NCI-H446 treated with DMSO at 0.1 percent for 48 hours (cell line): ENCODE measurements around the gene FFAR1.

Experiments
- DNase-seq: peaks from one replicate; lab custom pipeline; 2025; lab: John Stamatoyannopoulos, UW

The FFAR1 gene

GRCh38 chr19:35347171-35347929, at the start of gene FFAR1:
Gene FFAR1, plus strand, starts transcription at chr19:35347902. Its CDS starts 3,650 bp downstream, at chr19:35351552.
- DNase-seq, result no peak

- no peak for DNase-seq
Observed at GRCh38 chr19:35297922-35298321, 49.8 kb upstream of the FFAR1 start.

- DNase-seq, result no peak
Observed at GRCh38 chr19:35298561-35298972, 49.1 kb upstream of the FFAR1 start.

GRCh38 chr19:35299523-35300338, 48.0 kb upstream of the FFAR1 start:
- no peak for DNase-seq

DNA sequence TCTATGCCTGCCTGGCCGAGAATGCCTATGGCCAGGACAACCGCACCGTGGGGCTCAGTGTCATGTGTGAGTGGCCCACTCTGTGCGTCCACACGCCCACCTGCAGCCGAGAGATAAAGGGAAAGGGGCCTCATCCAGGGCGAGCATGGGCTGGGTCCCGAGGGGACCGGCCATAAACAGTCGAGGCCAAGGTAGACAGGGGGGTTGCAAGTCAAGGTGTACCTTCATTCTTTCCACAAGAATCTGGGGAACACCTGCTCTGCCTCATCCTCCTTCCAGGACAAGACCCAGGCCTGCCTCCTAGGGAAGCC, 47.4 kb upstream of the FFAR1 start:
- DNase-seq, result no peak

- DNase-seq, result no peak
Observed at GRCh38 chr19:35301961-35302360, 45.7 kb upstream of the FFAR1 start.

DNA sequence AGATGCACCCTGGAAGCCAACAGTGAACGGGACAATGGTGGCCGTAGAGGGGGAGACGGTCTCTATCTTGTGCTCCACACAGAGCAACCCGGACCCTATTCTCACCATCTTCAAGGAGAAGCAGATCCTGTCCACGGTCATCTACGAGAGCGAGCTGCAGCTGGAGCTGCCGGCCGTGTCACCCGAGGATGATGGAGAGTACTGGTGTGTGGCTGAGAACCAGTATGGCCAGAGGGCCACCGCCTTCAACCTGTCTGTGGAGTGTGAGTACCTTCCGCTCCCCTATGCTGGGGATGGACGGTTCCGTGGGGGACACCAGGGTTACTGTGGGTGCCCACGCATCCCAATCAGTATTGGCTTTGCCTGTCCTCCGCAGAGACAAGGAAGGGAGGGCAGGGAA, 45.3 kb upstream of the FFAR1 start:
- DNase-seq, result no peak

DNA sequence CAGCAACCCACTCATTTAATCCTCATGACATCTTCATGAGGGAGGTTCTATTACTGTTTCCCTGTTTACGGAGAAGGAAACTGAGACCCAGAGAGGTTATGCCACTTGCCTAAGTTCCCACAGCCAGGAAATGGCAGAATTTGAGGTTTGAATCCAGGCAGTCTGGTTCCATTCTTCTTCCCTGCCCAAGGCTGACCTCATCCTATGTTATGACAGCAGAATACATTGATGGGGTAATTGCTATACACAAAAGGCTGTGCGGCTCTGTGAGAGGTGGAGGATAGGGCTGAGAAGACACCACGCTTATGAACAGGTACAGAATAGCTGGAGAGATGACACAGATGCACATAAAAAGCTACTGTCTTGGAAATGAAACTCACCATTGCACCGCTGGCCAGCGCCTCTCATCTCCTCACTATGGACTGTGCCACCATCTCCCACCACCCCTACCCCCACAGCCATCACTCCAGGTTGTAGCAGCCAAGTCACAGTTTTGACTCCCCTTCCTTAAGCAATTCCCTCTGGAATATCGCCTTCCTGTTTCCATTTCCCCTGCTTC, 44.3 kb upstream of the FFAR1 start:
- no peak for DNase-seq

- no peak for DNase-seq
Observed at GRCh38 chr19:35304036-35304435, 43.7 kb upstream of the FFAR1 start.

DNA sequence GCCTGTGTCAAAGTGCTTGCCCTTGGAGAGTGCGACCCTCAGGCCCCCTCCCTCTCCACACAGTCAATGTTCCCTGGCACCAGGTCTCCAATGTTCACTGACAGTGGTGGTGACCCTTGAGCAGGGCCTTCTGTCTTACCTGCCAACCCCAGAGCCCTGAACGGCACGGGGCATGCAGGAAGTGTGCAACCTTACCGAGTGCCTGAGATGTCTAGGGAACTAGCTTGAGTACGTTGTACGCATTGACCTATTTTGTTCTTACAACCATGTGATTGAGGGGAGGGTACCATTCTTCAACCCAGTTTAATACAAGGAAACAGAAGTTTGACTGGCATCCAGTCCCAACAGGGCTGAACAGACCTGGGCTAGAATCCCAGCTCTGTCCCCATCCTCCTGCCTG, 42.5 kb upstream of the FFAR1 start:
- no peak for DNase-seq

DNA sequence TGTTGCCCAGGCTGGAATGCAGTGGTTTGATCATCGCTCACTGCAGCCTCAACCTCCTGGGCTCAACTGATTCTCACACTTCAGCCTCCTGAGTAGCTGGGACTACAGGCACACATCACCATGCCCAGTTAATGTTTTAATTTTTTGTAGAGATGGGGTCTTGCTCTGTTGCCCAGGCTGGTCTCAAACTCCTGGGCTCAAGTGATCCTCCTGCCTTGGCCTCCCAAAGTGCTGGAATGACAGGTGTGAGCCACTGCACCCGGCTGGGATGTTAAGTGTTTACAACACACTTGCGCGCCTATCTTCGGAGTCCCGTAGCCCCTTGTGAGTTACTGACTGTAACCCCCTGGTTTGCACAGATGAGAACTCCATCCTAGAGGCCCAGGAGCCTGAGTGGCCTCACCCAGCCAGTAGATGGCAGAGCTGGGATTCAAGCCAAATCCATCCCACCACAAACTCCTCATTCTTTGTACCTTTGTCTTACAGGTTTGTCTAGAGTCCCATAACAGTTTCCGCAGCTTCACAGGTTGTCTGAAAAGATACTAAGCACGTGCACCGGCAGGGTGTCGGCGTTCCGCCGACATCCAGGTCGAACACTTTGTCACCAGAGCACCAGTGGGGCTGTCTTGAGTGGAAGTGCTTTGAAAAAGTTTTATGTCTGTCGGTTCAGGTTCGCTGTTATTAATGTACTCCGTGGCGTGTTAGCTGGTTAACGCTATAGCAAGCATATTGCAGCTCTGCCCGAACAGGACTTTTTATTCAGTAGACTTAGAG, 41.0 kb upstream of the FFAR1 start:
- DNase-seq, result no peak

DNA sequence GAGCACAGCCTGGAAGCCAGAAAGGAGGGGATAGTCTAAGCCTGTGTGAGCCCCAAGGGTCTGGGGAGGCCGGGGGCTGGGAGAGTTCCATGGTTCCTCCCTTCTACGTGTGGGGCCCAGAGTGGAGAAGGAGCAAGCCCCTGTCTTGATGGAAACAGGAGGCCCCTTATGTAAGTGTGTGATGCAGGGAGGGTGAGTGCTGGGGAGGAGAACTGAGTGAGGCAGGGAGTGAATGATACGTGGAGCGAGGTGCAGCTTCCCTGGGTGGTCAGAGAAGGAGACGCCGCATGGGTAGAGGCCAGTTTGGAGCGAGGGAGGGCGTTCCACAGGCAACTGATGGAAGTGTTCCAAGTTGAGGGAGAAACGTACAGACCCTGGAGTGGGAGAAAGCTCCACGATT, 39.8 kb upstream of the FFAR1 start:
- DNase-seq, result no peak

GRCh38 chr19:35308910-35309309, 38.8 kb upstream of the FFAR1 start:
- DNase-seq, result no peak

GRCh38 chr19:35309481-35310279, 38.0 kb upstream of the FFAR1 start:
- DNase-seq, result no peak

- DNase-seq, result no peak
Observed at GRCh38 chr19:35310331-35310730, 37.4 kb upstream of the FFAR1 start.

GRCh38 chr19:35310811-35311465, 36.8 kb upstream of the FFAR1 start:
- DNase-seq, result no peak

GRCh38 chr19:35311901-35312665, 35.6 kb upstream of the FFAR1 start:
- no peak for DNase-seq

DNA sequence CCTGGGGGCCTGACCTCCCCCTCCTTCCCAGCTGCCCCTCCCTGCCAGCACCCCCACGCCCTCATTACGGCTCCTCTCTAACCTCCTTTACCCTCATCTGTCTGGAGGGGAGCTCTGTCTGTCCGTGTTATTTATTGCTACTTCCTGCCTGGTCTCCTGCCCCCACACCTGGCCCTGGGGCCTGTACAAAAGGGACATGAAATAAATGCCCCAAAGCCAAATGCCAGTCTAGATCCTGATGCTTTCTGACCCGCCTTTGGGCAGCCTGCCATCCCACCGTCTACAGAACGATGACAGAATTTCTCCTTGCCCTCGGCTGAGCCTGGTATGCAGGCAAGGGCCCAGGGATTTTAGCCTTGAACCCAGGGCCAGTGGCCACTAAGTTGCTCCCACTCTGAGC, 34.1 kb upstream of the FFAR1 start:
- no peak for DNase-seq

GRCh38 chr19:35314031-35314430, 33.7 kb upstream of the FFAR1 start:
- DNase-seq, result no peak

GRCh38 chr19:35314858-35315470, 32.7 kb upstream of the FFAR1 start:
- no peak for DNase-seq
